Hair follicle dermal papilla cell (primary cell): Measurements from ENCODE around the gene RASSF5. TPM values are rescaled to one million over a fixed set of nuclear protein-coding genes. Genes with fewer than 3 reads are reported as not detected.

Experiments used
- small RNA-seq: library from RNA; depleted of rRNA; stranded (forward); fragments of <200 nt; gene quantifications from one replicate; pipeline ENCODE3, GENCODE V24; 2012
- total RNA-seq: library from RNA; depleted of rRNA; stranded (reverse); fragments of >200 nt; gene quantifications from 2 replicates; pipeline ENCODE4 v1.2.3, GENCODE V29; 2012

Gene RASSF5
- 0.97 and 1.3 TPM in 2 replicates for total RNA-seq

GRCh38 chr1:206507284-206508129 is at the start of gene RASSF5:
Gene RASSF5 (plus strand): TSS chr1:206507531. CDS start chr1:206507603, 72 bp downstream.

GRCh38 chr1:206469933-206470691 is 37.2 kb upstream of the RASSF5 start, which contains the start of gene IKBKE:
Gene IKBKE (plus strand): TSS chr1:206470476. CDS start chr1:206473228, 2,752 bp downstream.

GRCh38 chr1:206612129-206612876 is 105.0 kb downstream of the RASSF5 start, which contains the start of gene EIF2D:
Gene EIF2D (minus strand): TSS chr1:206612465. CDS start chr1:206612342, 123 bp downstream.

GRCh38 chr1:206635080-206635977 is 128.0 kb downstream of the RASSF5 start, which contains the start of gene DYRK3:
Gene DYRK3 (plus strand): TSS chr1:206635536. CDS start chr1:206635704, 168 bp downstream.

Small RNA genes within 50 kb of the gene (small RNA-seq; reads per million reads assigned to genes)
- not detected for gene MIR6769B

Other genes starting within 250 kb of the RASSF5 start
- 14.1 and 16.6 TPM in 2 replicates for gene IKBKE, start 37.1 kb upstream of the RASSF5 start, total RNA-seq
- gene EIF2D, start 104.9 kb downstream of the RASSF5 start, total RNA-seq, result 46.5 and 54.8 TPM in 2 replicates
- 29.2 and 30.5 TPM in 2 replicates for gene DYRK3, start 128.0 kb downstream of the RASSF5 start, total RNA-seq
- 55.3 and 61.0 TPM in 2 replicates for gene MAPKAPK2, start 177.4 kb downstream of the RASSF5 start, total RNA-seq